B cell (primary cell): ENCODE data around the gene OR6S1.

Source experiments
- EZH2 ChIP-seq: IDR thresholded peaks from 2 replicates; pipeline ENCODE4 v1.6.1; 2012; ENCODE audit warnings: borderline replicate concordance, low read depth, mild to moderate bottlenecking, moderate library complexity, low read length; ENCODE audit not compliant: insufficient read depth, poor library complexity, severe bottlenecking
- TF ChIP-seq, protein P1 (sequence below): fragments of 200-600 bp; IDR thresholded peaks from one replicate; pipeline ENCODE4 v1.8.0; 2022; ENCODE audit warnings: antibody characterized with exemption, mild to moderate bottlenecking

DNA sequence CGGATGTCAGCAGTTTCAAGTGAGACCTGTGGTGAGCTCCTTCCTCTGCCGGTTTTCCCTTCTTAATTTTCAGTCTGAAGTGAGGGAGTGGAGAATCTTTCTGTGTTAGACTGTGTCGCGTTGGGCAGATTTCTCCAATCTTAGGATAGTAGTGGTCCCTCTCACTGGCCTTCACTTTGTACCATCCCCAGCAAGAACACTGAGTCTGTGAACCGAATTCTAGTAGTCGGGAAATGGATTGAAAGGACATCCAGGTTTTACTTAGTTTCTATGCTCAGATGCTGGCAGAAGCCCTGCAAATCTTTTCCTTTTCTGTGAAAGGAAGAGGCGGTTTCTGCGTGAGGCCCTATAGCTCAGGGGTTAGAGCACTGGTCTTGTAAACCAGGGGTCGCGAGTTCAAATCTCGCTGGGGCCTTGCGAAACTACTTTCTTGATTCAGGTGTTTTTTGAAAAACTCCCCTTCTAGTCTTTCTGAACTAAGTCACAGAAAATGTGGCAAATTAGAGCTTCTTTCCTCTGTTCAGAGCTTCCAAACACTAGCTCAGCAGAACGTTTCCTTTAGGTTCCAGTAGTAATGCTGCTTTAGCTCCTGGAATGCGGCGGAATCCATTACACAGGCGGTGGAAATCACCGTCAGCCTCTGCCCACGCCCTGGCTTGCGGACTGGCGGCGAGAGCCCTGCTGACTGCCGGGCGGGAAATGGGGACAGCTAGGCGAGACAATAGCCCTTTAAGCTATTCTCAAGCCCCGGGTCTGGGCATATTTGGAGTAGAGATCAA is 40.0 kb upstream of the OR6S1 start:
- TF ChIP-seq, protein P1, sequence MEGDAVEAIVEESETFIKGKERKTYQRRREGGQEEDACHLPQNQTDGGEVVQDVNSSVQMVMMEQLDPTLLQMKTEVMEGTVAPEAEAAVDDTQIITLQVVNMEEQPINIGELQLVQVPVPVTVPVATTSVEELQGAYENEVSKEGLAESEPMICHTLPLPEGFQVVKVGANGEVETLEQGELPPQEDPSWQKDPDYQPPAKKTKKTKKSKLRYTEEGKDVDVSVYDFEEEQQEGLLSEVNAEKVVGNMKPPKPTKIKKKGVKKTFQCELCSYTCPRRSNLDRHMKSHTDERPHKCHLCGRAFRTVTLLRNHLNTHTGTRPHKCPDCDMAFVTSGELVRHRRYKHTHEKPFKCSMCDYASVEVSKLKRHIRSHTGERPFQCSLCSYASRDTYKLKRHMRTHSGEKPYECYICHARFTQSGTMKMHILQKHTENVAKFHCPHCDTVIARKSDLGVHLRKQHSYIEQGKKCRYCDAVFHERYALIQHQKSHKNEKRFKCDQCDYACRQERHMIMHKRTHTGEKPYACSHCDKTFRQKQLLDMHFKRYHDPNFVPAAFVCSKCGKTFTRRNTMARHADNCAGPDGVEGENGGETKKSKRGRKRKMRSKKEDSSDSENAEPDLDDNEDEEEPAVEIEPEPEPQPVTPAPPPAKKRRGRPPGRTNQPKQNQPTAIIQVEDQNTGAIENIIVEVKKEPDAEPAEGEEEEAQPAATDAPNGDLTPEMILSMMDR = no peak
- no peak for TF ChIP-seq EZH2
